Vagina (tissue), 2 donors: ENCODE results near the gene LAMP5. TPM values are rescaled to one million over a fixed set of nuclear protein-coding genes. Genes with fewer than 3 reads are reported as not detected.
A peak's percentile ranks its signal among the peaks of the same experiment; 100 is the strongest.

ENCODE experiments used
- DNase-seq, 2 donors: peaks; one replicate each; pipeline ENCODE4 v3.0.0-alpha.2; 2017; ENCODE audit errors: extremely low spot score in 2 of 2
- H3K27ac ChIP-seq: fragments of 200-600 bp; sonication (generic); one replicate; pipeline ENCODE4 v1.5.1; 2019
- H3K27me3 ChIP-seq: fragments of 200-600 bp; sonication (generic); one replicate; pipeline ENCODE4 v1.5.1; 2019
- H3K36me3 ChIP-seq, 2 donors: fragments of 200-600 bp; sonication (generic); one replicate each; pipeline ENCODE4 v1.5.1; 2017 to 2019
- H3K4me1 ChIP-seq: fragments of 200-600 bp; sonication (generic); one replicate; pipeline ENCODE4 v1.5.1; 2019
- H3K4me3 ChIP-seq, 2 donors: fragments of 200-600 bp; sonication (generic); 1 replicate in 1 of 2; 2 replicates in 1 of 2; pipeline ENCODE4 v1.5.1; 2016 to 2019
- H3K9me3 ChIP-seq: fragments of 200-600 bp; sonication (generic); one replicate; pipeline ENCODE4 v1.5.1; 2019
- POLR2A ChIP-seq, 2 donors: fragments of 450-650 bp; IDR thresholded peaks; one replicate each; pipeline ENCODE4 v1.6.1; 2017; ENCODE audit warnings: antibody characterized with exemption in 2 of 2, mild to moderate bottlenecking in 2 of 2, moderate library complexity in 2 of 2
- POLR2AphosphoS5 ChIP-seq, 2 donors: sonication (generic); formaldehyde crosslinking; IDR thresholded peaks; one replicate each; pipeline ENCODE4 v1.9.0; 2017; ENCODE audit warnings: antibody characterized with exemption in 2 of 2, mild to moderate bottlenecking in 2 of 2, low read depth in 1 of 2; ENCODE audit not compliant: insufficient read depth in 1 of 2
- intact Hi-C: fragments of 100-400 bp; cut with DNase I; formaldehyde crosslinking; loops from one replicate; pipeline ENCODE4 v1.15.1; 2023
- total RNA-seq: library from RNA; depleted of rRNA; stranded (reverse); fragments of >200 nt; gene quantifications from one replicate; pipeline ENCODE4 v1.2.3, GENCODE V29; 2016
- TF ChIP-seq, protein P1 (sequence below), 3 experiments: fragments of 450-650 bp in 2 of 3; fragments of 200-600 bp in 1 of 3; sonication (generic) in 1 of 3; IDR thresholded peaks; one replicate each; pipeline ENCODE4 v1.5.1; 2017 to 2019; ENCODE audit warnings: antibody characterized with exemption in 3 of 3, mild to moderate bottlenecking in 2 of 3, moderate library complexity in 2 of 3

Gene LAMP5
- total RNA-seq, 1 donor from 2014 or later: 0.74 TPM

DNA sequence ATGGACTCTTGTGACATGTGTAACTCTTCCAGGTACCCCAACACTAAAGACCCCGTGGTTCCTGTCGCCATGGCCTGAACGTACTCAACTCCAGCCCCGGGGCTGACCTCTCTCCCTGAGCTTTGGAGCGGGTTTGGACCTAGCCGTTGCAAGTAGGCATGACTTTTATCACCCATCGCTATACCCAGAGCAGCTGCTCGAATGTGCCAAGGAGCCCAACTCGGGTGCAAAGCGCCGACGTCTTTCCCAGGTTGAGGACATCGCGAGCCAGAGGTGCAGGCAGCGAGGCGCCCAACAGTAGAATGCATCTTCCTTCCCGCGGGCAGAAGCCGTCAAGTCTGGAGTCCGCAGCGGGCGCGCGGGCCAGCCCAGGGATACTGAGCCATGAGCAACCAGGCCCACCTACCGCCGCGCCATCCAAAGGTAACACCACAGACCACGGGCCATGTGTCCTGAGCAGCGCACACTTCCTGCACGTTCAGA, 5.7 kb upstream of the LAMP5 start:
- H3K27me3 ChIP-seq: no peaks in the 10 kb centered on the region
- no peaks in the 10 kb centered on the region for H3K9me3 ChIP-seq
- no peaks in the 10 kb centered on the region for H3K36me3 ChIP-seq
- peaks cover 11% of the 10 kb centered on the region for H3K4me1 ChIP-seq
- no peak for DNase-seq
- H3K4me3 ChIP-seq: no peak overlapping the region
- H3K27ac ChIP-seq: no peak overlapping the region
- intact Hi-C loops: no loop called here
- TF ChIP-seq, protein P1, sequence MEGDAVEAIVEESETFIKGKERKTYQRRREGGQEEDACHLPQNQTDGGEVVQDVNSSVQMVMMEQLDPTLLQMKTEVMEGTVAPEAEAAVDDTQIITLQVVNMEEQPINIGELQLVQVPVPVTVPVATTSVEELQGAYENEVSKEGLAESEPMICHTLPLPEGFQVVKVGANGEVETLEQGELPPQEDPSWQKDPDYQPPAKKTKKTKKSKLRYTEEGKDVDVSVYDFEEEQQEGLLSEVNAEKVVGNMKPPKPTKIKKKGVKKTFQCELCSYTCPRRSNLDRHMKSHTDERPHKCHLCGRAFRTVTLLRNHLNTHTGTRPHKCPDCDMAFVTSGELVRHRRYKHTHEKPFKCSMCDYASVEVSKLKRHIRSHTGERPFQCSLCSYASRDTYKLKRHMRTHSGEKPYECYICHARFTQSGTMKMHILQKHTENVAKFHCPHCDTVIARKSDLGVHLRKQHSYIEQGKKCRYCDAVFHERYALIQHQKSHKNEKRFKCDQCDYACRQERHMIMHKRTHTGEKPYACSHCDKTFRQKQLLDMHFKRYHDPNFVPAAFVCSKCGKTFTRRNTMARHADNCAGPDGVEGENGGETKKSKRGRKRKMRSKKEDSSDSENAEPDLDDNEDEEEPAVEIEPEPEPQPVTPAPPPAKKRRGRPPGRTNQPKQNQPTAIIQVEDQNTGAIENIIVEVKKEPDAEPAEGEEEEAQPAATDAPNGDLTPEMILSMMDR (IDR thresholded peaks at IDR 0.05): no peak
- TF ChIP-seq POLR2AphosphoS5 (IDR thresholded peaks at IDR 0.05; ENCODE audit: insufficient read depth in 1 of 2, low read depth in 1 of 2) (no peak), POLR2A (IDR thresholded peaks at IDR 0.05) (no peak)

DNA sequence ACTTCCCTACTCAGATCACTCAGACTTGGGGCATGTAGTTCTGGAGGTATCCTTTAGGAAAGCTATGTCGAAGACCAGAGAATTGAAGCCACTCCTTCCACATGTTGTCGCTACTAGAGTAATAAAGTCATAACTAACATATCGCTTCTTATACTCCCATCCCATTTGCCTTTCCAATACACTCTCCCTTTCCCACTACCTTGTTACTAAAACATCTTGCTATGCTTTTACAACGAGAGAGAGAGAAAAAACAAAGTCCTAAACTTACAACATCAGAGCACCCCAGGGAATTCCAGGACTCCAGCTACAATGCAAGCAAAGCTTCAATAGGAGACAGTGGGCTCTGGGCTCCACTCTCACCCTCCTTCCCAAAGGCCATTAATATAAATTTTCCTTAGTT, 5.1 kb upstream of the LAMP5 start:
- intact Hi-C loops: no loop called here
- Histone ChIP-seq H3K27ac (no peak overlapping the region), H3K27me3 (no peaks in the 10 kb centered on the region), H3K4me3 (no peak overlapping the region), H3K4me1 (peaks cover 11% of the 10 kb centered on the region), H3K9me3 (no peaks in the 10 kb centered on the region), H3K36me3 (no peaks in the 10 kb centered on the region)
- TF ChIP-seq POLR2A (IDR thresholded peaks at IDR 0.05) (no peak), POLR2AphosphoS5 (IDR thresholded peaks at IDR 0.05; ENCODE audit: insufficient read depth in 1 of 2, low read depth in 1 of 2) (no peak)
- TF ChIP-seq, protein P1 (IDR thresholded peaks at IDR 0.05): no peak
- DNase-seq: no peak

DNA sequence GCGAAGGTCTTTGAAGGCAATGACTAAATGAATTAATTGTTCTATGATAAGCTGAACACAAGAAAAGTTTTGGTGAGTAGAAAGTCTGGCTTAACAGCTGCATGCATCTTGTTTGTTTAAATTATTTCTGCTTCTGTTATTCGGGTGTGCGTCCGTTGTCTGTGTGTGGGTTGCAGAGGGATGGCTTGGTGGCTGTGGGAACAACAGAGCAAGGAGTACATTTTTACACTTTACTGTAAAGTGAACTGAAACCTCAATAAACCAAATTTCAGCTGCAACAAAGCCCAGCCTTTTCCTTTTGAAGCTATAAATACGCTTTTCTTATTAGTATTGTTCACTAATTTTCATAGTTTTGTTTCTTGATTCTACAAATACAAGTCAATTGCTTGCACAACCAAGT, 3.5 kb upstream of the LAMP5 start:
- Histone ChIP-seq H3K4me1 (peaks cover 26% of the 10 kb centered on the region), H3K9me3 (no peaks in the 10 kb centered on the region), H3K27ac (no peak overlapping the region), H3K27me3 (no peaks in the 10 kb centered on the region), H3K4me3 (no peak overlapping the region), H3K36me3 (no peaks in the 10 kb centered on the region)
- intact Hi-C loops: no loop called here
- TF ChIP-seq POLR2AphosphoS5 (IDR thresholded peaks at IDR 0.05; ENCODE audit: insufficient read depth in 1 of 2, low read depth in 1 of 2) (no peak), POLR2A (IDR thresholded peaks at IDR 0.05) (no peak)
- TF ChIP-seq, protein P1 (IDR thresholded peaks at IDR 0.05): no peak
- no peak for DNase-seq

DNA sequence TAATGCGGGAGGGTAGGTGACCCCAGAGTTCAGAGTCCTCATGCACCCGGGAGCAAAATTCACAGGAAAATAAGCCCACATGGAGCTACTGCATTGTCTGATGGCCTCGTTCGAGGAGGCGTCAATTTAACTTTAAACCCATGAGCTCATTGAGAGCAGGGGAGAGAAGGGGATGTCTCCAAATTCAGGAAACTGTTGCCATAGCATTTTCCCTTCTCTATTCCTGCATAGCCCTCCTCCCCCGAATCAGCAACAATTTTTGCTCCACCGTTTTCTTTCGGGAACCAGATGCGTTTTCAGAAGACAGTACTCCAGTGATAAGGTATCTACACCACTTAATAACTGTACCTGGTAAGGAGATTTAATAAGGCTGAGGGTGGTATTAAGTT, 324 bp upstream of the LAMP5 start:
- H3K36me3 ChIP-seq: no peaks in the 10 kb centered on the region
- no peaks in the 10 kb centered on the region for H3K27me3 ChIP-seq
- H3K9me3 ChIP-seq: no peaks in the 10 kb centered on the region
- no peak overlapping the region for H3K4me3 ChIP-seq
- no peak overlapping the region for H3K27ac ChIP-seq
- DNase-seq: no peak
- H3K4me1 ChIP-seq: peaks cover 24% of the 10 kb centered on the region
- TF ChIP-seq POLR2AphosphoS5 (IDR thresholded peaks at IDR 0.05; ENCODE audit: insufficient read depth in 1 of 2, low read depth in 1 of 2) (no peak), POLR2A (IDR thresholded peaks at IDR 0.05) (no peak)
- TF ChIP-seq, protein P1 (IDR thresholded peaks at IDR 0.05): no peak
- intact Hi-C loops: no loop called here

DNA sequence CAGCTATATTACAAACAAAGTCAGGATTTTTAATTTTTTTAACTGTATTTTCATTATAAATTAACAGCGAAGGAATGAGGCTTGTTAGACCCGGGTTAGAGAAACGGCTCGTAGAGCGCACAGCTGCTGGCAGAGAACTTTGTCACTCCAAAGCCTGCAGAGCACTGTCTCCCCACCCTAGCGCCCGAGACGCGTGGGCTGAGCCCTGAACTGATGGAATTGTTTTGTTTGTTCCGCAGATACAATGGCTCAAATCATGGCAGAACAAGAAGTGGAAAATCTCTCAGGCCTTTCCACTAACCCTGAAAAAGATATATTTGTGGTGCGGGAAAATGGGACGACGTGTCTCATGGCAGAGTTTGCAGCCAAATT, 810 bp downstream of the LAMP5 start:
- DNase-seq: no peak
- Histone ChIP-seq H3K9me3 (no peaks in the 10 kb centered on the region), H3K27ac (no peak overlapping the region), H3K36me3 (no peaks in the 10 kb centered on the region), H3K27me3 (no peaks in the 10 kb centered on the region), H3K4me3 (peak overlapping the region; percentile 11 to 27), H3K4me1 (peaks cover 24% of the 10 kb centered on the region)
- TF ChIP-seq POLR2AphosphoS5 (IDR thresholded peaks at IDR 0.05; ENCODE audit: insufficient read depth in 1 of 2, low read depth in 1 of 2) (no peak), POLR2A (IDR thresholded peaks at IDR 0.05) (no peak)
- TF ChIP-seq, protein P1 (IDR thresholded peaks at IDR 0.05): no peak
- intact Hi-C loops: no loop called here
